Choroid plexus epithelial cell (primary cell): ENCODE data around the gene EPHB3.

ENCODE experiments used
- DNase-seq: peaks from one replicate; pipeline ENCODE4 v3.0.0-alpha.2; 2010; ENCODE audit warnings: low read depth
- H3K4me3 ChIP-seq: 2 replicates; pipeline ENCODE4 v1.5.1; 2011; ENCODE audit warnings: low read depth, mild to moderate bottlenecking, control low read depth, low read length, moderate library complexity
- CTCF ChIP-seq: conservative IDR thresholded peaks from 2 replicates; pipeline ENCODE4 v1.5.1; 2011; ENCODE audit warnings: low read depth, mild to moderate bottlenecking, control low read depth, inconsistent platforms, low read length, moderate library complexity

EPHB3 gene

DNA sequence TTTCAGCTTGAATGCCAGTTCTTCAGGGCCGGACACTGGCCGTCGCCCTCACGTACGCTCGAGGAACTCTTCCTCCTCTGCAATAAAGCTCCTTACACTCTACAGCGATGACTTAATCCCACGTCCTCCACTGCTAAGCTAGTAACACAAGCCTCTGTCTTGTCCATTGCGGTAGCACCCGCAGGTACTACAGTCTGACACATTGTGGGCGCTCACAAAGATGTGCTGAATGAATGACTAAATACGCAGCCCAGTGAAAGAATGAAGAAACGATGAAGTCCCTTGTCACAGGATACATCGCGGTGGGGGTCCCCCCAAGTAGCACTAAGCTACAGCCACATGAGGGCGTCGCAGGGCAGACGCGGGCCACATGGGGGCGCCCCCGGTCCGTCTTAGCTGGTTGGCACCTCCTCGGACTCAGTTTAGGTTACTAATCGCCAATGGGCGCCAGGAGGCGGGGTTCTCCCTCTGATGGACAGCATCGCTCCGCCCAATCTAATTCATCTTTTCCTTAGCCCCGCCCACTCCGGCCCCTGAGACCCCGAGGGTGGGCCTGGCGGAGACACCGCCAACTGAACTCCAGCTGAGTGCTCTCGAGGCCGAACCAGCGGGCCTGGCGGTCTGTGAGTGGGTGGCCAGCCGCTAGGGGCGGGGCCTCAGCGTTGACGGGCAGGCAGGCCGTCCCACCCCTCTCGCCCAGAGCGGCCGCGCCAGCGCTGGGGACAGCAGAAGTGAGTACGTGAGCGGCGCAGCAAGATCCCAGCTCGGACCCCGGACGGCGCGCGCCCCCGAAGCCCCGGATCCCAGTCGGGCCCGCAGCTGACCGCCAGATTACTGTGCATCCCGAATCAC is at the start of gene EPHB3:
TSS of gene EPHB3 (plus strand) at position 725 of the 852 bp plus-strand sequence. CDS start 451 bp downstream, outside the sequence.
- peak; percentile 99 for DNase-seq
- H3K4me3 ChIP-seq: peak within 1 kb of the TSS; percentile 48
- peak; percentile 100 for TF ChIP-seq CTCF

DNA sequence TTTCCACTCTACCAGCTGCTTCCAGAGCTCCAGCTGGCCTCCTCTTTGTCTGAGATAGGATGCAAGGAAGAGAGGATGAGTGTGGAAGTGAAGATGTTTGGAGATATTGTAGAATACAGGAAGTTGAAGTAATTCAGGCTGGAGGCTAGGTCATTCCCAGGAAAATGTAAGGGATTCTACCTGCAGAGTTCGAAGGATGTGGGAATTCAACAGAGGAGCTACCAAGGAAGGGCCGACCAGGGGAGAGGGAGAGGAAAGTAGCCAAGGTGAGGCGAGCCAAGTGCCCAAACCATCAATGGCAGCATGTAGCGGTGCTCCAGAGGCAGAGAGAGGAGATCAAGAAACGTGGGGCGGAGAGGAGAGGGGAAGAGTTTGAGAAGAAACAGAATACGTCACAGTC is 49.0 kb upstream of the EPHB3 start:
- no peak for DNase-seq
- H3K4me3 ChIP-seq: no peak overlapping the region
- no peak for TF ChIP-seq CTCF

GRCh38 chr3:184513276-184514170 is 48.1 kb upstream of the EPHB3 start:
- TF ChIP-seq CTCF: peak; percentile 84
- DNase-seq: peak; percentile 81
- H3K4me3 ChIP-seq: peak overlapping the region; percentile 41

DNA sequence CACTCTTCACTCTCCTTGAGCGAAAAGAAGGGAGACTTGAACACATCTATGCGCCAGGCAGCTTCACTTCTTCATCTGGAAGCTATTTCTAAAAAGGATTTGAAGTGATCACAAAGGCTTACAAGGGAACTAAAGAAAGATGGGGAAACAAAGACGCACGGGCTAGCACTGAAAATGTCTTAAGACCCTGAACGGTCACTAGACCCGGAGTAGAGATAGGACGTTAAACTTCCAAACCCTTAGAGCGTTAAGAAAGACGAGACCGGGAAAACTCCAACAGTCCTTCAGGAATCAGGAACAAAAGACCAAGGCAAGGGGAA is 47.5 kb upstream of the EPHB3 start:
- DNase-seq: no peak
- no peak overlapping the region for H3K4me3 ChIP-seq
- no peak for TF ChIP-seq CTCF

GRCh38 chr3:184523825-184524615 is 37.6 kb upstream of the EPHB3 start:
- no peak overlapping the region for H3K4me3 ChIP-seq
- TF ChIP-seq CTCF: no peak
- peak; percentile 65 for DNase-seq

- H3K4me3 ChIP-seq: peak overlapping the region; percentile 37
- DNase-seq: no peak
- no peak for TF ChIP-seq CTCF
Measured at GRCh38 chr3:184524981-184525336, 36.6 kb upstream of the EPHB3 start.
